ENCODE measurements around the gene POFUT1. TPM values are rescaled to one million over a fixed set of nuclear protein-coding genes. Genes with fewer than 3 reads are reported as not detected.

POFUT1 gene
- total and polyA plus RNA-seq, 9 of the 15 experiments (the other 6 are each of a cell fraction or from before 2014, with no cell fraction given): 3.5 to 44.7 (median 23.5) TPM

GRCh38 chr20:32205843-32206759 is 1.6 kb upstream of the POFUT1 start:
- peaks cover 18 to 39% of the 10 kb centered on the region in 2 experiments for H3K4me1 ChIP-seq (replicated peaks in 1 of 2; ENCODE audit: control insufficient read depth in 2 of 2, insufficient read depth in 2 of 2, low read length in 2 of 2)
- peak overlapping the region; percentile 98 for H3K4me2 ChIP-seq (ENCODE audit: insufficient read depth, low read length)
- POLR2A ChIA-PET: interaction anchor here (0.6 to 2.5 kb wide), 7 partner anchors 10 to 384 kb away, joined by 3 to 6 read pairs (median 3); no protein-coding TSS in a partner anchor
- CTCF ChIA-PET (ENCODE audit: low intra/inter-chr PET ratio): no interaction called here
- H3K9me1 ChIP-seq (ENCODE audit: control insufficient read depth, insufficient read depth, low read length): no peaks in the 10 kb centered on the region
- BruUV-seq (replicated peaks): no TSS peak
- FAIRE-seq (no peak), ATAC-seq (peak; percentile 5), DNase-seq (ENCODE audit: extremely low read depth in 1 of 4, low spot score in 3 of 4) (peak in 1 of 4 experiments; percentile 25)
- intact Hi-C loops (cut with micrococcal nuclease): loop anchor here (10.0 kb wide), 1 partner anchor 149 kb away; the partner anchor contains the start of gene ASXL1
- peaks cover 16% of the 10 kb centered on the region for H4K20me1 ChIP-seq (replicated peaks; ENCODE audit: control insufficient read depth, insufficient read depth, low read length)
- H3K9me3 ChIP-seq (replicated peaks; ENCODE audit: control insufficient read depth, insufficient read depth, low read depth, low read length): no peaks in the 10 kb centered on the region
- peak overlapping the region; percentile 98 to 99 for H3K9ac ChIP-seq (ENCODE audit: insufficient read depth in 1 of 2, low read depth in 2 of 2, low read length in 2 of 2)
- WGBS (ENCODE audit: insufficient coverage, low coverage, missing lambda C conversion rate): 24% methylated on average over 8 of the region's 8 CpGs
- peaks cover 97% of the 10 kb centered on the region for H3K79me2 ChIP-seq (ENCODE audit: control insufficient read depth, insufficient read depth, low read length)
- H3K27me3 ChIP-seq (ENCODE audit: control insufficient read depth in 2 of 2, insufficient read depth in 2 of 2, low read length in 2 of 2): no peaks in the 10 kb centered on the region
- H3K36me3 ChIP-seq (ENCODE audit: control insufficient read depth, insufficient read depth, low read length): peaks cover 69% of the 10 kb centered on the region
- peak overlapping the region; percentile 99 for H3K4me3 ChIP-seq
- H3K27ac ChIP-seq (ENCODE audit: extremely low read depth, low read depth, low read length): peak overlapping the region; percentile 89; the same call in 2 of the 3 replicates
- in situ Hi-C loops (cut with MboI): no loop called here
- H2AFZ ChIP-seq (ENCODE audit: low read depth, low read length): no peak overlapping the region
- no peak for TF ChIP-seq ZNF780A (CRISPR knock-in tag; IDR thresholded peaks at IDR 0.05)
- TF ChIP-seq, protein P1, sequence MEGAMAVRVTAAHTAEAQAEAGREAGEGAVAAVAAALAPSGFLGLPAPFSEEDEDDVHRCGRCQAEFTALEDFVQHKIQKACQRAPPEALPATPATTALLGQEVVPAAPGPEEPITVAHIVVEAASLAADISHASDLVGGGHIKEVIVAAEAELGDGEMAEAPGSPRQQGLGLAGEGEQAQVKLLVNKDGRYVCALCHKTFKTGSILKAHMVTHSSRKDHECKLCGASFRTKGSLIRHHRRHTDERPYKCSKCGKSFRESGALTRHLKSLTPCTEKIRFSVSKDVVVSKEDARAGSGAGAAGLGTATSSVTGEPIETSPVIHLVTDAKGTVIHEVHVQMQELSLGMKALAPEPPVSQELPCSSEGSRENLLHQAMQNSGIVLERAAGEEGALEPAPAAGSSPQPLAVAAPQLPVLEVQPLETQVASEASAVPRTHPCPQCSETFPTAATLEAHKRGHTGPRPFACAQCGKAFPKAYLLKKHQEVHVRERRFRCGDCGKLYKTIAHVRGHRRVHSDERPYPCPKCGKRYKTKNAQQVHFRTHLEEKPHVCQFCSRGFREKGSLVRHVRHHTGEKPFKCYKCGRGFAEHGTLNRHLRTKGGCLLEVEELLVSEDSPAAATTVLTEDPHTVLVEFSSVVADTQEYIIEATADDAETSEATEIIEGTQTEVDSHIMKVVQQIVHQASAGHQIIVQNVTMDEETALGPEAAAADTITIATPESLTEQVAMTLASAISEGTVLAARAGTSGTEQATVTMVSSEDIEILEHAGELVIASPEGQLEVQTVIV (CRISPR knock-in tag; IDR thresholded peaks at IDR 0.05; ENCODE audit: borderline replicate concordance): no peak
- TF ChIP-seq TAL1 (IDR thresholded peaks at IDR 0.05): 0 out of 2 replicates have a peak, but pooled peaks have one; percentile 1
- TF ChIP-seq, protein P2, sequence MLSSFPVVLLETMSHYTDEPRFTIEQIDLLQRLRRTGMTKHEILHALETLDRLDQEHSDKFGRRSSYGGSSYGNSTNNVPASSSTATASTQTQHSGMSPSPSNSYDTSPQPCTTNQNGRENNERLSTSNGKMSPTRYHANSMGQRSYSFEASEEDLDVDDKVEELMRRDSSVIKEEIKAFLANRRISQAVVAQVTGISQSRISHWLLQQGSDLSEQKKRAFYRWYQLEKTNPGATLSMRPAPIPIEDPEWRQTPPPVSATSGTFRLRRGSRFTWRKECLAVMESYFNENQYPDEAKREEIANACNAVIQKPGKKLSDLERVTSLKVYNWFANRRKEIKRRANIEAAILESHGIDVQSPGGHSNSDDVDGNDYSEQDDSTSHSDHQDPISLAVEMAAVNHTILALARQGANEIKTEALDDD (IDR thresholded peaks at IDR 0.05): peak; percentile 58
- TF ChIP-seq, protein P3, sequence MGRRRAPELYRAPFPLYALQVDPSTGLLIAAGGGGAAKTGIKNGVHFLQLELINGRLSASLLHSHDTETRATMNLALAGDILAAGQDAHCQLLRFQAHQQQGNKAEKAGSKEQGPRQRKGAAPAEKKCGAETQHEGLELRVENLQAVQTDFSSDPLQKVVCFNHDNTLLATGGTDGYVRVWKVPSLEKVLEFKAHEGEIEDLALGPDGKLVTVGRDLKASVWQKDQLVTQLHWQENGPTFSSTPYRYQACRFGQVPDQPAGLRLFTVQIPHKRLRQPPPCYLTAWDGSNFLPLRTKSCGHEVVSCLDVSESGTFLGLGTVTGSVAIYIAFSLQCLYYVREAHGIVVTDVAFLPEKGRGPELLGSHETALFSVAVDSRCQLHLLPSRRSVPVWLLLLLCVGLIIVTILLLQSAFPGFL (CRISPR knock-in tag; IDR thresholded peaks at IDR 0.05): 0 out of 2 replicates have a peak, but pooled peaks have one; percentile 33
- TF ChIP-seq, protein P4, sequence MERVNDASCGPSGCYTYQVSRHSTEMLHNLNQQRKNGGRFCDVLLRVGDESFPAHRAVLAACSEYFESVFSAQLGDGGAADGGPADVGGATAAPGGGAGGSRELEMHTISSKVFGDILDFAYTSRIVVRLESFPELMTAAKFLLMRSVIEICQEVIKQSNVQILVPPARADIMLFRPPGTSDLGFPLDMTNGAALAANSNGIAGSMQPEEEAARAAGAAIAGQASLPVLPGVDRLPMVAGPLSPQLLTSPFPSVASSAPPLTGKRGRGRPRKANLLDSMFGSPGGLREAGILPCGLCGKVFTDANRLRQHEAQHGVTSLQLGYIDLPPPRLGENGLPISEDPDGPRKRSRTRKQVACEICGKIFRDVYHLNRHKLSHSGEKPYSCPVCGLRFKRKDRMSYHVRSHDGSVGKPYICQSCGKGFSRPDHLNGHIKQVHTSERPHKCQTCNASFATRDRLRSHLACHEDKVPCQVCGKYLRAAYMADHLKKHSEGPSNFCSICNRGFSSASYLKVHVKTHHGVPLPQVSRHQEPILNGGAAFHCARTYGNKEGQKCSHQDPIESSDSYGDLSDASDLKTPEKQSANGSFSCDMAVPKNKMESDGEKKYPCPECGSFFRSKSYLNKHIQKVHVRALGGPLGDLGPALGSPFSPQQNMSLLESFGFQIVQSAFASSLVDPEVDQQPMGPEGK (CRISPR knock-in tag; IDR thresholded peaks at IDR 0.05; ENCODE audit: borderline replicate concordance): no peak
- TF ChIP-seq MTA1 (IDR thresholded peaks at IDR 0.05; ENCODE audit: borderline replicate concordance): no peak
- no peak for TF ChIP-seq ZNF24 (IDR thresholded peaks at IDR 0.05)
- TF ChIP-seq, protein P5, sequence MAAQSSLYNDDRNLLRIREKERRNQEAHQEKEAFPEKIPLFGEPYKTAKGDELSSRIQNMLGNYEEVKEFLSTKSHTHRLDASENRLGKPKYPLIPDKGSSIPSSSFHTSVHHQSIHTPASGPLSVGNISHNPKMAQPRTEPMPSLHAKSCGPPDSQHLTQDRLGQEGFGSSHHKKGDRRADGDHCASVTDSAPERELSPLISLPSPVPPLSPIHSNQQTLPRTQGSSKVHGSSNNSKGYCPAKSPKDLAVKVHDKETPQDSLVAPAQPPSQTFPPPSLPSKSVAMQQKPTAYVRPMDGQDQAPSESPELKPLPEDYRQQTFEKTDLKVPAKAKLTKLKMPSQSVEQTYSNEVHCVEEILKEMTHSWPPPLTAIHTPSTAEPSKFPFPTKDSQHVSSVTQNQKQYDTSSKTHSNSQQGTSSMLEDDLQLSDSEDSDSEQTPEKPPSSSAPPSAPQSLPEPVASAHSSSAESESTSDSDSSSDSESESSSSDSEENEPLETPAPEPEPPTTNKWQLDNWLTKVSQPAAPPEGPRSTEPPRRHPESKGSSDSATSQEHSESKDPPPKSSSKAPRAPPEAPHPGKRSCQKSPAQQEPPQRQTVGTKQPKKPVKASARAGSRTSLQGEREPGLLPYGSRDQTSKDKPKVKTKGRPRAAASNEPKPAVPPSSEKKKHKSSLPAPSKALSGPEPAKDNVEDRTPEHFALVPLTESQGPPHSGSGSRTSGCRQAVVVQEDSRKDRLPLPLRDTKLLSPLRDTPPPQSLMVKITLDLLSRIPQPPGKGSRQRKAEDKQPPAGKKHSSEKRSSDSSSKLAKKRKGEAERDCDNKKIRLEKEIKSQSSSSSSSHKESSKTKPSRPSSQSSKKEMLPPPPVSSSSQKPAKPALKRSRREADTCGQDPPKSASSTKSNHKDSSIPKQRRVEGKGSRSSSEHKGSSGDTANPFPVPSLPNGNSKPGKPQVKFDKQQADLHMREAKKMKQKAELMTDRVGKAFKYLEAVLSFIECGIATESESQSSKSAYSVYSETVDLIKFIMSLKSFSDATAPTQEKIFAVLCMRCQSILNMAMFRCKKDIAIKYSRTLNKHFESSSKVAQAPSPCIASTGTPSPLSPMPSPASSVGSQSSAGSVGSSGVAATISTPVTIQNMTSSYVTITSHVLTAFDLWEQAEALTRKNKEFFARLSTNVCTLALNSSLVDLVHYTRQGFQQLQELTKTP (IDR thresholded peaks at IDR 0.05; ENCODE audit: low read depth in 1 of 2, partially characterized antibody in 2 of 2): no peak

Data from K562 (cell line).